Spinal cord (tissue), 10 donors: ENCODE results near the gene APOB. TPM values are rescaled to one million over a fixed set of nuclear protein-coding genes. Genes with fewer than 3 reads are reported as not detected.

Experiments
- DNase-seq, 6 donors: peaks; one replicate each; pipeline versions ENCODE4 v3.0.0 to v3.0.0-alpha.2; 2013 to 2015; ENCODE audit warnings: low spot score in 6 of 6, low read depth in 4 of 6
- H3K27ac ChIP-seq: one replicate; pipeline ENCODE4 v1.5.1; 2013; ENCODE audit warnings: low read depth, low read length, control low read depth
- H3K27me3 ChIP-seq: one replicate; pipeline ENCODE4 v1.6.1; 2013; ENCODE audit warnings: low read length; ENCODE audit not compliant: control insufficient read depth, insufficient read depth
- H3K36me3 ChIP-seq: one replicate; pipeline ENCODE4 v1.6.1; 2013; ENCODE audit warnings: low read length; ENCODE audit not compliant: control insufficient read depth, insufficient read depth
- H3K4me1 ChIP-seq: one replicate; pipeline ENCODE4 v1.6.1; 2013; ENCODE audit warnings: low read length; ENCODE audit not compliant: control insufficient read depth, insufficient read depth
- H3K4me3 ChIP-seq: one replicate; pipeline ENCODE4 v1.5.1; 2013; ENCODE audit warnings: low read depth, low read length, control low read depth
- H3K9me3 ChIP-seq: one replicate; pipeline ENCODE4 v1.6.1; 2013; ENCODE audit warnings: low read length; ENCODE audit not compliant: control insufficient read depth, insufficient read depth
- WGBS: methylation state at CpG from one replicate; pipeline ENCODE4 v1.1.5; 2013; ENCODE audit warnings: missing lambda C conversion rate; ENCODE audit not compliant: insufficient coverage; 5-methylcytosine and 5-hydroxymethylcytosine counted together
- polyA plus RNA-seq, 2 donors: library from polyadenylated mRNA; unstranded; fragments of 120-200 nt; gene quantifications; one replicate each; pipeline ENCODE4 v1.2.1, GENCODE V29; 2013; ENCODE audit not compliant: insufficient read length in 2 of 2
- total RNA-seq, 2 donors: library from RNA; depleted of rRNA in 1 of 2; stranded (reverse); fragments of 120-200 nt in 1 of 2; fragments of >200 nt in 1 of 2; gene quantifications; one replicate each; pipeline versions ENCODE4 v1.2.3 to v1.2.4, GENCODE V29; 2013 to 2014
- donor health status: healthy.

Gene APOB
- total and polyA plus RNA-seq, 4 donors: 0.27 to 1.2 (median 0.50) TPM

DNA sequence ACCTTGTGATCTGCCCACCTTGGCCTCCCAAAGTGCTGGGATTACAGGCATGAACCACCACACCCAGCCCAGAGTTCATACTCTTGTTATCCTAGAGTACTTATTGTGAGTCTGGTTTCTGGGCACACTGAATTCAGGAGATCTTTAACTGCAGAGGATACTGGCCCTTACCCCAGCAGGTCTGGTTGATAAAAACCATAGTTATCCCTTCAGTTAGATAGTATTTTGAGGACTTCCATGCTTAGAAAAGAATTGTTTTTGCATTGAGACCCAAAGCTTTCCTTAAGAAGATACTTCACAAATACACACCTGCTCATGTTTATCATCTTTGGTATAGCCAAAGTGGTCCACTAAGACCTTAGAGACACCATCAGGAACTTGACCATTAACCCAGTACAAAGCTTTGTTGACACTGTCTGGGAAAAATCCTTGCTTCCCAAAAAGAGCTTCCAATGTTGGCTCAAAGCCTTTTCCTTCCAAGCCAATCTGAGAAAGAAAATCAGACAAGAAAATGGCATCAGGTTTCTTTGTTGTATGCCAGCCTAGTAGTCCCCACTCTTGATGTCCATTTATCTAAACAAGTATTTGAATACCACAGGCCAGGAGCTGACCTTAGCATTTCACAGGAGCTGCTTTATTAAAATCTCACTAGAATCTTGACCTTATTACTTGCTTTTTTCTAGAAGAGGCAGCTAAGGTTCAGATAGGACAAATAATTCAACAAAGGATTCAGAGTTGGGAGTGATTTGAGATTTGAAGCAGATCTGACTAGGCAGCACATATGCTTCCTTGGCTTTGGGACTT is 17.2 kb downstream of the APOB start:
- H3K4me3 ChIP-seq: no peak overlapping the region
- no peaks in the 10 kb centered on the region for H3K9me3 ChIP-seq
- H3K4me1 ChIP-seq: no peaks in the 10 kb centered on the region
- no peak overlapping the region for H3K27ac ChIP-seq
- DNase-seq: no peak
- H3K27me3 ChIP-seq: no peaks in the 10 kb centered on the region
- H3K36me3 ChIP-seq: no peaks in the 10 kb centered on the region

- Histone ChIP-seq H3K27me3 (no peaks in the 10 kb centered on the region), H3K27ac (no peak overlapping the region), H3K4me3 (no peak overlapping the region), H3K36me3 (no peaks in the 10 kb centered on the region), H3K9me3 (no peaks in the 10 kb centered on the region), H3K4me1 (no peaks in the 10 kb centered on the region)
- 87% methylated on average over 6 of the region's 11 CpGs for WGBS
- DNase-seq: no peak
Measured at GRCh38 chr2:21025690-21026478, 18.0 kb downstream of the APOB start.

DNA sequence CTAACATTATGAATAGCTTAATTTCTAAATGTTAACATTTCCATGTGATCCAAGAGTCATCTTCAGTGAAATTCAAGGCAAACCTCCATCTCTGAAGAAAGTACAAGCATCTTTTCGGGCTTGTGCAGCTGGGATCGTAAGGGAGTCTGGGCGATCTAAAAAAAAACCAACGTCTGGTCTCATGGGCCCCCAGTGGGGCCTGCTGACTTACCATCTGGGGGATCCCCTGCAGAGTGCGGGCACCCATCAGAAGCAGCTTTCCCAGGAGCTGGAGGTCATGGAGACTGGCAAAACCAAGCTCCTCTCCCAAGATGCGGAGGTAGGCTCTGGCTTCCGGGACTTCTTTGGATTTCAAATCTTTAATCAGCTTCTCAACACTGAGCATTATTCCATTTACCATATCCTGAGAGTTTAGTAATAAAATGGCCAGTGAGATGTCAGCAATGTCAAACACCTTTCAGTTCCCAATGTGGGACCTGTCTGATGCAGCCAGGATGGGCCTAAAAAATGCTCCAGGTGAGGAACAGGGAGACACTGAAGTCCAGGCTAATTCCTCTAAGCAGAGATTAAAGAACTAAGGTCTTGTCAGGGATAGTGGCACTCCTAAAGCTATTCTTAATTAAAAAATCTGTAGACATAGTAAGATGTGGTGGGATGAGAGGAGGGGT is 19.0 kb downstream of the APOB start:
- Histone ChIP-seq H3K36me3 (no peaks in the 10 kb centered on the region), H3K27ac (no peak overlapping the region), H3K27me3 (no peaks in the 10 kb centered on the region), H3K4me3 (no peak overlapping the region), H3K4me1 (no peaks in the 10 kb centered on the region), H3K9me3 (no peaks in the 10 kb centered on the region)
- no peak for DNase-seq
- 93% methylated on average over 5 of the region's 7 CpGs for WGBS

DNA sequence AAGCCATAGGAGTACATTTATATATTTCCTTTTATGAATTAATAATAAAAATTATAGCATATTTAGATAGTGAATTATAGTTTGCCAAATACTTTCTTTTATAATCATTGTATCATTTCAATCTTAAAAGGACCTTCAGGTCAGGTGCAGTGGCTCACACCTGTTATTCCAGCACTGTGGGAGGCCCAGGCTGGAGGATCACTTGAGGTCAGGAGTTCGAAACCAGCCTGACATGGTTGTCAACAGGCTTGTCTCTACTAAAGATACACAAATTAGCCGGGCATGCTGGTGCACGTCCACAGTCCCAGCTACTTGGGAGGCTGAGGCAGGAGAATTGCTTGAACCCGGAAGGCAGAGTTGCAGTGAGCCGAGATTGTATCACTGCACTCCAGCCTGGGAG is 19.7 kb downstream of the APOB start:
- WGBS: 100% methylated on average over 3 of the region's 5 CpGs
- no peak for DNase-seq
- no peaks in the 10 kb centered on the region for H3K9me3 ChIP-seq

DNA sequence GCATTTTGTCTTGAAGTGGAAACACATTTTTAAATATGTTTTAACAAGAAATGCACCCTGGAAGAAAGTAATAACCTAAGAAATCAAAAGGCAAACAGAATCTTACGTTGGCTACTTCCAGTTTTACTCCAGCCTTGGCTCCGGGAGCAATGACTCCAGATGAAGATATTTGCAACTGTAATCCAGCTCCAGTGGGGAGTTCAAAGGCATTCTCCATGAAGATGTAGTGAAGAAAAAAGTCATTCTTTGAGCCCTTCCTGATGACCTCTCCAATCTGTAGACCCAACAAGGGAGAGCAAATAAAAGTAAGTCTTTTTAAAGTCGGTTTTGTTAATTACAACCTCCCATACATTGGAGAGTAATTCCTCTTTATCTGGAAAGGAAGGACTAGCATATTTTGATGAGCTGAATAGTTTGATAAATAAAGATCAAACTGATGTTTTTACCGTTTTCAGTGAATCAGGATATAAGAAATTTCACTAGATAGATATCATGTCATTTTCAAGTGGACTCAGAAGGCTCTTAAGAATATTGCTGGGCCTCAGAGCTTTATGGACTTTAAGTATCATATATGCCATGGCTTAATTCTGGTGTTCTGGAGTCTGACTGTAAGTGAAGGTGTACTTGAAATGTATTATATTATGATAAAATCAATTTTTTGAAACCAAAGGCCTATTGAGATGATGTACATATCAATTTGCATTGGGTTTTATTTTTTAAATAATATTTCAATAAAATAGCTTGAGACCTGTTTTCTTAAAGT is 20.3 kb downstream of the APOB start:
- DNase-seq: no peak
- no peak overlapping the region for H3K27ac ChIP-seq
- H3K27me3 ChIP-seq: no peaks in the 10 kb centered on the region
- H3K4me1 ChIP-seq: no peaks in the 10 kb centered on the region
- no CpG with 5 or more reads among the region's 4 CpGs for WGBS
- no peaks in the 10 kb centered on the region for H3K9me3 ChIP-seq
- H3K36me3 ChIP-seq: no peaks in the 10 kb centered on the region
- no peak overlapping the region for H3K4me3 ChIP-seq

More for the DNA sequence above, 19.7 kb downstream of the APOB start:
- Histone ChIP-seq H3K27me3 (no peaks in the 10 kb centered on the region), H3K4me3 (no peak overlapping the region), H3K27ac (no peak overlapping the region), H3K4me1 (no peaks in the 10 kb centered on the region), H3K36me3 (no peaks in the 10 kb centered on the region)

- no peak overlapping the region for H3K27ac ChIP-seq
- H3K9me3 ChIP-seq: no peaks in the 10 kb centered on the region
- no peaks in the 10 kb centered on the region for H3K27me3 ChIP-seq
- H3K36me3 ChIP-seq: no peaks in the 10 kb centered on the region
- DNase-seq: no peak
- no peak overlapping the region for H3K4me3 ChIP-seq
- H3K4me1 ChIP-seq: no peaks in the 10 kb centered on the region
- 91% methylated on average over 7 of the region's 8 CpGs for WGBS
Measured at GRCh38 chr2:21022792-21023367, 21.0 kb downstream of the APOB start.

GRCh38 chr2:21021430-21021829 is 22.4 kb downstream of the APOB start:
- Histone ChIP-seq H3K9me3 (no peaks in the 10 kb centered on the region), H3K27ac (no peak overlapping the region), H3K4me3 (no peak overlapping the region), H3K36me3 (no peaks in the 10 kb centered on the region), H3K4me1 (no peaks in the 10 kb centered on the region), H3K27me3 (no peaks in the 10 kb centered on the region)
- WGBS: 88% methylated on average over 1 of the region's 1 CpG
- no peak for DNase-seq

- H3K27me3 ChIP-seq: no peaks in the 10 kb centered on the region
- no peak for DNase-seq
- H3K27ac ChIP-seq: no peak overlapping the region
- H3K9me3 ChIP-seq: no peaks in the 10 kb centered on the region
- no peak overlapping the region for H3K4me3 ChIP-seq
- WGBS: 86% methylated on average over 1 of the region's 2 CpGs
- no peaks in the 10 kb centered on the region for H3K36me3 ChIP-seq
- no peaks in the 10 kb centered on the region for H3K4me1 ChIP-seq
Measured at GRCh38 chr2:21020668-21021288, 23.1 kb downstream of the APOB start.
